Testis (tissue), 2 donors: Measurements from ENCODE around the gene PCSK6.

Source experiments
- POLR2A ChIP-seq: fragments of 450-650 bp; IDR thresholded peaks from one replicate; pipeline ENCODE4 v1.6.1; 2017; ENCODE audit warnings: antibody characterized with exemption, mild to moderate bottlenecking, moderate library complexity
- TF ChIP-seq, protein P1 (sequence below), 3 experiments: fragments of 450-650 bp in 2 of 3; fragments of 200-600 bp in 1 of 3; sonication (generic) in 1 of 3; IDR thresholded peaks; one replicate each; pipeline ENCODE4 v1.5.1; 2016 to 2019; ENCODE audit warnings: antibody characterized with exemption in 3 of 3, mild to moderate bottlenecking in 2 of 3, moderate library complexity in 1 of 3

DNA sequence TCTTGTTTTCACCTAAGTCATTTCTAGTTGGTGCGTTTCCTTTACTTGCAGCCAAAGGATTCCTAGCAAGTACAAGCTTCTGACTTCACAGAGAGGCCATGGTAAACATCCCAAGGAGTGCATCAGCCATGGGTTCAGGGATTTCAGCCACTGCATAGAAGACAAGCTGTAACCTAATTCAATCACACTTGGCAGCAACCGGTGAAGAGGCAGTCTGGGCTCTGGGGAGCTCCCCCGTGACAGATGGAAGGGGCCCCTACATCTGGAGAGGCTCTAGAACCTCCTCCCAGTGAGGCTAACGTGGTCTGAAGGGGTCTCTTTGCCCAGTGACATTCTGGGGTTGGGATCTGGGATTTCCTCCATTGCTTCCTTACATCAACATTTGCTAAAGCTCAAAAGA, 186.1 kb downstream of the PCSK6 start:
- TF ChIP-seq, protein P1, sequence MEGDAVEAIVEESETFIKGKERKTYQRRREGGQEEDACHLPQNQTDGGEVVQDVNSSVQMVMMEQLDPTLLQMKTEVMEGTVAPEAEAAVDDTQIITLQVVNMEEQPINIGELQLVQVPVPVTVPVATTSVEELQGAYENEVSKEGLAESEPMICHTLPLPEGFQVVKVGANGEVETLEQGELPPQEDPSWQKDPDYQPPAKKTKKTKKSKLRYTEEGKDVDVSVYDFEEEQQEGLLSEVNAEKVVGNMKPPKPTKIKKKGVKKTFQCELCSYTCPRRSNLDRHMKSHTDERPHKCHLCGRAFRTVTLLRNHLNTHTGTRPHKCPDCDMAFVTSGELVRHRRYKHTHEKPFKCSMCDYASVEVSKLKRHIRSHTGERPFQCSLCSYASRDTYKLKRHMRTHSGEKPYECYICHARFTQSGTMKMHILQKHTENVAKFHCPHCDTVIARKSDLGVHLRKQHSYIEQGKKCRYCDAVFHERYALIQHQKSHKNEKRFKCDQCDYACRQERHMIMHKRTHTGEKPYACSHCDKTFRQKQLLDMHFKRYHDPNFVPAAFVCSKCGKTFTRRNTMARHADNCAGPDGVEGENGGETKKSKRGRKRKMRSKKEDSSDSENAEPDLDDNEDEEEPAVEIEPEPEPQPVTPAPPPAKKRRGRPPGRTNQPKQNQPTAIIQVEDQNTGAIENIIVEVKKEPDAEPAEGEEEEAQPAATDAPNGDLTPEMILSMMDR (IDR thresholded peaks at IDR 0.05), result no peak
- no peak for TF ChIP-seq POLR2A
